HepG2 (cell line): ENCODE results near the gene RNF148. TPM values are rescaled to one million over a fixed set of nuclear protein-coding genes. Genes with fewer than 3 reads are reported as not detected.
"Not testable (repeated sequence)": the region's sequence is repeated elsewhere in the genome, so short reads cannot be mapped to it uniquely, and the experiment has no call there.

Experiments
- ATAC-seq: fragments of 200-7000 bp; cut with Tn5 transposase; 3 replicates; pipeline ENCODE4 v1.9.1; 2020; ENCODE audit warnings: mild to moderate bottlenecking, moderate library complexity
- BruUV-seq: library from RNA; stranded (reverse); fragments of 400-500 nt; replicated peaks from 2 replicates; lab custom pipeline; 2021; lab: Mats Ljungman, UMichigan
- CTCF ChIA-PET: fragments of 300-600 bp; formaldehyde crosslinking; extraction: SDS; loops from one replicate; lab custom pipeline; 2021; ENCODE audit warnings: low total read pairs, inconsistent platforms, low intra/inter-chr PET ratio; lab: Yijun Ruan, JAX
- POLR2A ChIA-PET: fragments of 350-600 bp; sonication (Branson Sonifier 250); formaldehyde crosslinking; loops from one replicate; lab custom pipeline; 2020; ENCODE audit warnings: antibody characterized with exemption, inconsistent platforms; lab: Yijun Ruan, JAX
- DNase-seq: peaks from one replicate; pipeline ENCODE4 v3.0.0-alpha.2; 2015; ENCODE audit warnings: low spot score
- FAIRE-seq: peaks from 3 replicates; lab custom pipeline; 2011; peaks lifted over from hg19 to GRCh38; lab: Jason Lieb, UNC
- H2AFZ ChIP-seq: one replicate; pipeline ENCODE4 v1.6.1; 2011; ENCODE audit warnings: low read length, inconsistent platforms
- H3K27ac ChIP-seq: fragments of 300-600 bp; 3 replicates; pipeline ENCODE4 v1.8.0; 2011; ENCODE audit warnings: mixed run types, mild to moderate bottlenecking, mixed read lengths, low read length, inconsistent platforms; ENCODE audit not compliant: insufficient read depth; ENCODE audit errors: extremely low read length
- H3K27me3 ChIP-seq, 2 experiments: fragments of 200-600 bp in 1 of 2; 2 replicates in 1 of 2; 3 replicates in 1 of 2; pipeline versions ENCODE4 v1.6.0 to v1.8.0; 2011; ENCODE audit warnings: low read length in 2 of 2, mild to moderate bottlenecking in 2 of 2, moderate library complexity in 2 of 2, inconsistent platforms in 1 of 2; ENCODE audit not compliant: insufficient read depth in 2 of 2, control insufficient read depth in 1 of 2
- H3K36me3 ChIP-seq, 2 experiments: fragments of 200-600 bp in 1 of 2; replicated peaks in 1 of 2; 2 replicates in 1 of 2; 3 replicates in 1 of 2; pipeline versions ENCODE4 v1.5.1 to v1.8.0; 2011; ENCODE audit warnings: low read length in 2 of 2, inconsistent platforms in 1 of 2; ENCODE audit not compliant: insufficient read depth in 2 of 2, control insufficient read depth in 1 of 2
- H3K4me1 ChIP-seq: 2 replicates; pipeline ENCODE4 v1.5.1; 2012; ENCODE audit warnings: low read length, inconsistent platforms; ENCODE audit not compliant: insufficient read depth
- H3K4me2 ChIP-seq: 2 replicates; pipeline ENCODE4 v1.6.0; 2011; ENCODE audit warnings: low read depth, low read length, inconsistent platforms
- H3K4me3 ChIP-seq, 3 experiments: fragments of 200-600 bp in 1 of 3; sonication (generic), shearing (Covaris generic) in 1 of 3; replicated peaks in 1 of 3; 2 replicates each; pipeline ENCODE4 v1.5.1; 2011 to 2016; ENCODE audit warnings: low read length in 3 of 3, inconsistent platforms in 2 of 3, low read depth in 2 of 3, mild to moderate bottlenecking in 2 of 3, control low read depth in 1 of 3, mixed read lengths in 1 of 3; ENCODE audit not compliant: insufficient read depth in 1 of 3
- H3K79me2 ChIP-seq: one replicate; pipeline ENCODE4 v1.6.1; 2011; ENCODE audit warnings: low read length, inconsistent platforms; ENCODE audit not compliant: insufficient read depth
- H3K9ac ChIP-seq: 2 replicates; pipeline ENCODE4 v1.6.0; 2011; ENCODE audit warnings: mild to moderate bottlenecking, low read depth, low read length, inconsistent platforms; ENCODE audit not compliant: insufficient read depth
- H3K9me3 ChIP-seq: 2 replicates; pipeline ENCODE4 v1.5.1; 2012; ENCODE audit warnings: mild to moderate bottlenecking, low read length
- H4K20me1 ChIP-seq: 2 replicates; pipeline ENCODE4 v1.6.0; 2011; ENCODE audit warnings: inconsistent platforms, mild to moderate bottlenecking, low read length, moderate library complexity; ENCODE audit not compliant: insufficient read depth
- KDM3A ChIP-seq: IDR thresholded peaks from 2 replicates; pipeline ENCODE4 v1.6.1; 2018; ENCODE audit warnings: low read depth, missing compliant biosample characterization
- NCOR1 ChIP-seq: fragments of 200-600 bp; sonication (generic); IDR thresholded peaks from 2 replicates; pipeline ENCODE4 v1.7.0; 2017; ENCODE audit warnings: antibody characterized with exemption, low read length, borderline replicate concordance
- SRY ChIP-seq: sonication (generic); formaldehyde crosslinking; IDR thresholded peaks from 2 replicates; pipeline ENCODE4 v1.8.0; 2022; ENCODE audit warnings: mild to moderate bottlenecking, missing genetic modification reagents
- ZNF530 ChIP-seq: sonication (generic); formaldehyde crosslinking; IDR thresholded peaks from 2 replicates; pipeline ENCODE4 v1.5.0; 2020; ENCODE audit warnings: low read depth, mild to moderate bottlenecking, missing genetic modification reagents
- ZNF562 ChIP-seq: sonication (generic); formaldehyde crosslinking; IDR thresholded peaks from 2 replicates; pipeline ENCODE4 v1.8.0; 2022; ENCODE audit warnings: missing genetic modification reagents, borderline replicate concordance
- WGBS: methylation state at CpG from one replicate; pipeline ENCODE4 v1.1.6; 2017; ENCODE audit warnings: low lambda C conversion rate; 5-methylcytosine and 5-hydroxymethylcytosine counted together
- in situ Hi-C: cut with HindIII; loops from 2 replicates; pipeline ENCODE4 v1.10.0; 2017; ENCODE audit warnings: low pct_unique_long_range_greater_than_20kb; ENCODE audit not compliant: extremely low pct_ligation_motif_present
- intact Hi-C: fragments of 100-400 bp; cut with micrococcal nuclease; formaldehyde crosslinking; loops from one replicate; pipeline ENCODE4 v1.10.0; 2022; ENCODE audit not compliant: unreplicated experiment
- polyA plus RNA-seq, 8 experiments: library from polyadenylated mRNA; depleted of rRNA in 3 of 8; stranded (reverse) in 7 of 8; unstranded in 1 of 8; fragments of >200 nt; fragmentation: Illumina TruSeq in 4 of 8; extraction: Trizol in 4 of 8; gene quantifications; 2 replicates each; pipeline versions ENCODE4 v1.2.1 to v1.2.3, GENCODE V29; 2011 to 2016; ENCODE audit warnings: low read depth in 4 of 8, missing spikeins in 1 of 8, mixed read lengths in 1 of 8; ENCODE audit not compliant: insufficient read depth in 1 of 8
- total RNA-seq, 5 experiments: library from RNA; depleted of rRNA; stranded (reverse); fragments of >200 nt; fragmentation: Illumina TruSeq; extraction: Trizol; gene quantifications; 2 replicates each; pipeline ENCODE4 v1.2.3, GENCODE V29; 2016; ENCODE audit warnings: low read depth in 1 of 5

The RNF148 gene
- total and polyA plus RNA-seq, 2 of the 13 experiments (the other 11 are each of a cell fraction or from before 2014, with no cell fraction given): 0.16 to 1.6 TPM

DNA sequence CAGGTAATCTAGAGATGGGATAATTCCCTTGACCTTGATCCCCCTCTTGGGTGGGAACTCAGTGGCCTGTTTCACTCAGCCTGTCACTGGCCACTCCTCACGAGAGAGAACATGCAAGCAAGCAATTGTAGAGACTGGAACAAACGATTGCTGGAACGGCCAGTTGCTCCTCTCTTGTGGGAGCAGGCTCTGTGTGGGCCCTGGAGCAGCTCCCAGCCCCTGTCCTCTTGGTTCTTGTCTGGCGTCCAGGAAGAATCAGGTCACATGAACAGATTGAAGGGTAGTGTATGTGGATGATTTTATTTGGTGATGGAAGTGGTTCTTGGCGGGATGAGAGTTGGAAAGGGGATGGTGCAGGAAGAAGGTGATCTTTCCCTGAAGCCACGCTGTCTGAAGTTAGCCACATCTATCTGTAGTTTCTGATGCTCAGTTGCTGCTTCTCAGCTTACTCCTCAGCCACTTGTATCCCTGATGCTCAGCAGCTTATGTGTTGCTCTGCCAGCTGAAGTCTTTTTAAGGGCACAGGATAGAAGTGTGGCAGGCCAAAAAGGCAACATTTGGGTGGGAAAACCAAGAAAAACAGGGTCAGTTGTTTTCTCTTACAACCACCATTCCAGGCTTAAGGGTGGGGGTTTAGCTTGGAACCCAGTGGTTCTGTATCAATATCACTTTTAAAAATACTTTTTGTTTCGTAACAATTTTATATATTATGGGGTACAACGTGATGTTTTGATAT, 19.7 kb downstream of the RNF148 start:
- ChIA-PET CTCF (no interaction called here), POLR2A (no interaction called here)
- no peaks in the 10 kb centered on the region for H3K27me3 ChIP-seq
- H3K4me3 ChIP-seq: no peak overlapping the region
- in situ Hi-C loops: no loop called here
- H3K9me3 ChIP-seq: no peaks in the 10 kb centered on the region
- H3K79me2 ChIP-seq: no peaks in the 10 kb centered on the region
- ATAC-seq: no peak
- peaks cover 29% of the 10 kb centered on the region for H3K4me1 ChIP-seq
- intact Hi-C loops: loop anchor here (10.0 kb wide), 1 partner anchor 1728 kb away; the partner anchor contains the start of gene ING3
- no peak overlapping the region for H3K9ac ChIP-seq
- FAIRE-seq: no peak
- no peak overlapping the region for H3K27ac ChIP-seq
- H4K20me1 ChIP-seq: no peaks in the 10 kb centered on the region
- no peak overlapping the region for H3K4me2 ChIP-seq
- H3K36me3 ChIP-seq: no peaks in the 10 kb centered on the region
- no peak overlapping the region for H2AFZ ChIP-seq
- no peak for DNase-seq
- TF ChIP-seq ZNF530 (CRISPR knock-in tag) (no peak), ZNF562 (CRISPR knock-in tag) (no peak), KDM3A (CRISPR knock-in tag) (no peak), SRY (no peak), NCOR1 (no peak)
- BruUV-seq: no TSS peak
- WGBS: 92% methylated on average over 8 of the region's 8 CpGs

DNA sequence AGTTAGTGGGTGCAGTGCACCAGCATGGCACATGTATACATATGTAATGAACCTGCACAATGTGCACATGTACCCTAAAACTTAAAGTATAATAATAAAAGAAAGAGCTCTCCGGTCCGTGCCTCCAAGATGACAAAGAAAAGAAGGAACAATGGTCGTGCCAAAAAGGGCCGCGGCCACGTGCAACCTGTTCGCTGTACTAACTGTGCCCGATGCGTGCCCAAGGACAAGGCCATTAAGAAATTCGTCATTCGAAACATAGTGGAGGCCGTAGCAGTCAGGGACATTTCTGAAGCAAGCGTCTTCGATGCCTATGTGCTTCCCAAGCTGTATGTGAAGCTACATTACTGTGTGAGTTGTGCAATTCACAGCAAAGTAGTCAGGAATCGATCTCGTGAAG, 21.5 kb downstream of the RNF148 start:
- H3K36me3 ChIP-seq, H3K9me3 ChIP-seq, CTCF ChIA-PET, H3K79me2 ChIP-seq, H3K9ac ChIP-seq, H3K27ac ChIP-seq, H3K4me3 ChIP-seq, BruUV-seq, ATAC-seq, in situ Hi-C loops, H4K20me1 ChIP-seq, POLR2A ChIA-PET, H2AFZ ChIP-seq, DNase-seq, H3K27me3 ChIP-seq, FAIRE-seq, H3K4me2 ChIP-seq: not testable (repeated sequence)
- intact Hi-C loops: loop anchor here (10.0 kb wide), 1 partner anchor 1726 kb away; the partner anchor contains the start of gene ING3
- H3K4me1 ChIP-seq: peaks cover 47% of the 10 kb centered on the region
- 99% methylated on average over 16 of the region's 16 CpGs for WGBS
